WTC11 (cell line): ENCODE data around the gene C1orf56. TPM values are rescaled to one million over a fixed set of nuclear protein-coding genes. Genes with fewer than 3 reads are reported as not detected.

Experiments used
- ATAC-seq: fragments of 200-7000 bp; cut with Tn5 transposase; 2 replicates; pipeline ENCODE4 v1.10.0; 2021; ENCODE audit warnings: mild to moderate bottlenecking, moderate library complexity
- CTCF ChIA-PET: fragments of 300-600 bp; sonication (Branson Sonifier 250); formaldehyde crosslinking; loops from one replicate; lab custom pipeline; 2021; ENCODE audit warnings: antibody characterized with exemption; lab: Charles Lee
- POLR2A ChIA-PET: fragments of 350-600 bp; sonication (Branson Sonifier 250); formaldehyde crosslinking; loops from one replicate; lab custom pipeline; 2021; ENCODE audit warnings: antibody characterized with exemption; lab: Charles Lee
- DNase-seq: peaks from one replicate; pipeline ENCODE4 v3.0.0; 2021; ENCODE audit warnings: low spot score
- H3K27ac Mint-ChIP-seq: 2 replicates; pipeline ENCODE4 v1.8.0; 2021; ENCODE audit warnings: mixed read lengths
- H3K27me3 Mint-ChIP-seq: 2 replicates; pipeline ENCODE4 v1.8.0; 2021; ENCODE audit warnings: low read depth, mild to moderate bottlenecking, moderate library complexity, mixed read lengths
- H3K36me3 Mint-ChIP-seq: 2 replicates; pipeline ENCODE4 v1.8.0; 2021; ENCODE audit warnings: mixed read lengths
- H3K4me1 Mint-ChIP-seq: 2 replicates; pipeline ENCODE4 v1.8.0; 2022; ENCODE audit warnings: mixed read lengths
- H3K4me3 Mint-ChIP-seq: 2 replicates; pipeline ENCODE4 v1.8.0; 2021; ENCODE audit warnings: mild to moderate bottlenecking, moderate library complexity, mixed read lengths
- H3K9me3 Mint-ChIP-seq: 2 replicates; pipeline ENCODE4 v1.8.0; 2021; ENCODE audit warnings: mixed read lengths
- CBFB ChIP-seq: sonication (generic); formaldehyde crosslinking; IDR thresholded peaks from 2 replicates; pipeline ENCODE4 v1.8.1; 2022; ENCODE audit warnings: mild to moderate bottlenecking, low read depth, missing genetic modification reagents
- ETV6 ChIP-seq: sonication (generic); formaldehyde crosslinking; IDR thresholded peaks from 2 replicates; pipeline ENCODE4 v1.8.1; 2022; ENCODE audit warnings: mild to moderate bottlenecking, missing genetic modification reagents
- FOXJ3 ChIP-seq: sonication (generic); formaldehyde crosslinking; IDR thresholded peaks from 2 replicates; pipeline ENCODE4 v1.9.0; 2021; ENCODE audit warnings: missing genetic modification reagents, mild to moderate bottlenecking, borderline replicate concordance
- MXD4 ChIP-seq: fragments of 250-450 bp; sonication (Bioruptor Pico); IDR thresholded peaks from 2 replicates; pipeline ENCODE4 v1.8.0; 2021; ENCODE audit warnings: mild to moderate bottlenecking, moderate library complexity, borderline replicate concordance
- NFATC4 ChIP-seq: fragments of 250-450 bp; sonication (Bioruptor Pico); IDR thresholded peaks from 2 replicates; pipeline ENCODE4 v1.9.0; 2021; ENCODE audit warnings: mild to moderate bottlenecking
- PRRX2 ChIP-seq: fragments of 250-450 bp; sonication (Bioruptor Pico); IDR thresholded peaks from 2 replicates; pipeline ENCODE4 v1.8.0; 2021; ENCODE audit warnings: mild to moderate bottlenecking
- ZNF232 ChIP-seq: sonication (generic); formaldehyde crosslinking; IDR thresholded peaks from 2 replicates; pipeline ENCODE4 v1.8.0; 2022; ENCODE audit warnings: mild to moderate bottlenecking, missing genetic modification reagents
- ZNF416 ChIP-seq: fragments of 250-450 bp; sonication (Bioruptor Pico); IDR thresholded peaks from 2 replicates; pipeline ENCODE4 v1.9.0; 2021; ENCODE audit warnings: mild to moderate bottlenecking, inconsistent platforms
- total RNA-seq: library from RNA; stranded (reverse); gene quantifications from 3 replicates; pipeline ENCODE4 v1.2.3, GENCODE V29; 2021
- TF ChIP-seq, protein P1 (sequence below): sonication (generic); formaldehyde crosslinking; IDR thresholded peaks from 2 replicates; pipeline ENCODE4 v1.8.1; 2023; ENCODE audit warnings: mild to moderate bottlenecking, missing genetic modification reagents
- TF ChIP-seq, protein P2 (sequence below): sonication (generic); formaldehyde crosslinking; IDR thresholded peaks from 2 replicates; pipeline ENCODE4 v1.8.0; 2022; ENCODE audit warnings: missing genetic modification reagents
- TF ChIP-seq, protein P3 (sequence below): fragments of 250-450 bp; sonication (Bioruptor Pico); conservative IDR thresholded peaks from 2 replicates; pipeline ENCODE4 v1.9.0; 2021; ENCODE audit warnings: mild to moderate bottlenecking
- TF ChIP-seq, protein P4 (sequence below): sonication (generic); formaldehyde crosslinking; IDR thresholded peaks from 2 replicates; pipeline ENCODE4 v1.8.1; 2022; ENCODE audit warnings: low read depth, missing genetic modification reagents, borderline replicate concordance
- TF ChIP-seq, protein P5 (sequence below): fragments of 250-450 bp; sonication (Bioruptor Pico); IDR thresholded peaks from 2 replicates; pipeline ENCODE4 v1.8.0; 2021; ENCODE audit warnings: mild to moderate bottlenecking
- TF ChIP-seq, protein P6 (sequence below): sonication (generic); formaldehyde crosslinking; IDR thresholded peaks from 2 replicates; pipeline ENCODE4 v1.8.0; 2023; ENCODE audit warnings: missing genetic modification reagents, mild to moderate bottlenecking, borderline replicate concordance
- TF ChIP-seq, protein P7 (sequence below): sonication (generic); formaldehyde crosslinking; IDR thresholded peaks from 2 replicates; pipeline ENCODE4 v1.8.1; 2023; ENCODE audit warnings: mild to moderate bottlenecking, missing genetic modification reagents, borderline replicate concordance
- TF ChIP-seq, protein P8 (sequence below): sonication (generic); formaldehyde crosslinking; IDR thresholded peaks from 2 replicates; pipeline ENCODE4 v1.8.0; 2022; ENCODE audit warnings: mild to moderate bottlenecking, missing genetic modification reagents

C1orf56 gene
- total RNA-seq, 1 experiment from 2014 or later = 2.9 TPM

DNA sequence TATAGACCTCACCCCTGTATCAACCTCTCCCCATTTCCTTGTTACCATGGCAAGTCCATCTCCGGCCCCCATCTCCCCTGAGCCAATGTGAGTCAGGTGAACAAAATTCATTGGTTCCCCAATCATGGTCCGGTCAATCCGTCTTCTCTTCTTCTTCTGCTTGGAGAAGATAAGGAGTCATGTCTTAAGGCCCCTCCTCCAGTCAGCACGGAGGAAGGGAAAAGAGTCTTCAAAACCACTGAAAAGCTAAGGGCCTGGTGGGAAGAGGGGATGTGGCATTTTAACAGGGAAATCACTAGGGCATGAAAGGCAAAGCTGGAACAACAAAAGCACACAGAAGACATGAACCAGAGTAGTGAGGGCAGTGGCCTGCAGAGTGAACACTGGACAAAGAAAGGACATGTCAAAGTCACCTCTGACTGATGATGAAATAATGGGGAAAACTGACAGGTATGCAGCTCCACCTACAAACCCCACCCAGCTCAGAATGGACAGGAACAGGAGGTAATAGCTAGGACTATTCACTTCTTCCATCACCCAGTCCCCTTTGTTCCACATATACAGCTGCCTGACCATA, 7.5 kb downstream of the C1orf56 start:
- no peaks in the 10 kb centered on the region for H3K27me3 Mint-ChIP-seq
- H3K4me3 Mint-ChIP-seq = no peak overlapping the region
- peaks cover 24% of the 10 kb centered on the region for H3K4me1 Mint-ChIP-seq
- peaks cover 52% of the 10 kb centered on the region for H3K36me3 Mint-ChIP-seq
- DNase-seq (no peak), ATAC-seq (no peak)
- H3K27ac Mint-ChIP-seq = no peak overlapping the region
- POLR2A ChIA-PET = no interaction called here
- no peaks in the 10 kb centered on the region for H3K9me3 Mint-ChIP-seq
- CTCF ChIA-PET = interaction anchor here (1.0 kb wide), 1 partner anchor 16 kb away, joined by 5 read pairs; the partner anchor contains the start of gene GABPB2
- TF ChIP-seq, protein P1, sequence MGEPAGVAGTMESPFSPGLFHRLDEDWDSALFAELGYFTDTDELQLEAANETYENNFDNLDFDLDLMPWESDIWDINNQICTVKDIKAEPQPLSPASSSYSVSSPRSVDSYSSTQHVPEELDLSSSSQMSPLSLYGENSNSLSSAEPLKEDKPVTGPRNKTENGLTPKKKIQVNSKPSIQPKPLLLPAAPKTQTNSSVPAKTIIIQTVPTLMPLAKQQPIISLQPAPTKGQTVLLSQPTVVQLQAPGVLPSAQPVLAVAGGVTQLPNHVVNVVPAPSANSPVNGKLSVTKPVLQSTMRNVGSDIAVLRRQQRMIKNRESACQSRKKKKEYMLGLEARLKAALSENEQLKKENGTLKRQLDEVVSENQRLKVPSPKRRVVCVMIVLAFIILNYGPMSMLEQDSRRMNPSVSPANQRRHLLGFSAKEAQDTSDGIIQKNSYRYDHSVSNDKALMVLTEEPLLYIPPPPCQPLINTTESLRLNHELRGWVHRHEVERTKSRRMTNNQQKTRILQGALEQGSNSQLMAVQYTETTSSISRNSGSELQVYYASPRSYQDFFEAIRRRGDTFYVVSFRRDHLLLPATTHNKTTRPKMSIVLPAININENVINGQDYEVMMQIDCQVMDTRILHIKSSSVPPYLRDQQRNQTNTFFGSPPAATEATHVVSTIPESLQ (CRISPR knock-in tag) = no peak
- TF ChIP-seq, protein P2, sequence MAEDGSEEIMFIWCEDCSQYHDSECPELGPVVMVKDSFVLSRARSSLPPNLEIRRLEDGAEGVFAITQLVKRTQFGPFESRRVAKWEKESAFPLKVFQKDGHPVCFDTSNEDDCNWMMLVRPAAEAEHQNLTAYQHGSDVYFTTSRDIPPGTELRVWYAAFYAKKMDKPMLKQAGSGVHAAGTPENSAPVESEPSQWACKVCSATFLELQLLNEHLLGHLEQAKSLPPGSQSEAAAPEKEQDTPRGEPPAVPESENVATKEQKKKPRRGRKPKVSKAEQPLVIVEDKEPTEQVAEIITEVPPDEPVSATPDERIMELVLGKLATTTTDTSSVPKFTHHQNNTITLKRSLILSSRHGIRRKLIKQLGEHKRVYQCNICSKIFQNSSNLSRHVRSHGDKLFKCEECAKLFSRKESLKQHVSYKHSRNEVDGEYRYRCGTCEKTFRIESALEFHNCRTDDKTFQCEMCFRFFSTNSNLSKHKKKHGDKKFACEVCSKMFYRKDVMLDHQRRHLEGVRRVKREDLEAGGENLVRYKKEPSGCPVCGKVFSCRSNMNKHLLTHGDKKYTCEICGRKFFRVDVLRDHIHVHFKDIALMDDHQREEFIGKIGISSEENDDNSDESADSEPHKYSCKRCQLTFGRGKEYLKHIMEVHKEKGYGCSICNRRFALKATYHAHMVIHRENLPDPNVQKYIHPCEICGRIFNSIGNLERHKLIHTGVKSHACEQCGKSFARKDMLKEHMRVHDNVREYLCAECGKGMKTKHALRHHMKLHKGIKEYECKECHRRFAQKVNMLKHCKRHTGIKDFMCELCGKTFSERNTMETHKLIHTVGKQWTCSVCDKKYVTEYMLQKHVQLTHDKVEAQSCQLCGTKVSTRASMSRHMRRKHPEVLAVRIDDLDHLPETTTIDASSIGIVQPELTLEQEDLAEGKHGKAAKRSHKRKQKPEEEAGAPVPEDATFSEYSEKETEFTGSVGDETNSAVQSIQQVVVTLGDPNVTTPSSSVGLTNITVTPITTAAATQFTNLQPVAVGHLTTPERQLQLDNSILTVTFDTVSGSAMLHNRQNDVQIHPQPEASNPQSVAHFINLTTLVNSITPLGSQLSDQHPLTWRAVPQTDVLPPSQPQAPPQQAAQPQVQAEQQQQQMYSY (CRISPR knock-in tag) = no peak
- TF ChIP-seq, protein P3, sequence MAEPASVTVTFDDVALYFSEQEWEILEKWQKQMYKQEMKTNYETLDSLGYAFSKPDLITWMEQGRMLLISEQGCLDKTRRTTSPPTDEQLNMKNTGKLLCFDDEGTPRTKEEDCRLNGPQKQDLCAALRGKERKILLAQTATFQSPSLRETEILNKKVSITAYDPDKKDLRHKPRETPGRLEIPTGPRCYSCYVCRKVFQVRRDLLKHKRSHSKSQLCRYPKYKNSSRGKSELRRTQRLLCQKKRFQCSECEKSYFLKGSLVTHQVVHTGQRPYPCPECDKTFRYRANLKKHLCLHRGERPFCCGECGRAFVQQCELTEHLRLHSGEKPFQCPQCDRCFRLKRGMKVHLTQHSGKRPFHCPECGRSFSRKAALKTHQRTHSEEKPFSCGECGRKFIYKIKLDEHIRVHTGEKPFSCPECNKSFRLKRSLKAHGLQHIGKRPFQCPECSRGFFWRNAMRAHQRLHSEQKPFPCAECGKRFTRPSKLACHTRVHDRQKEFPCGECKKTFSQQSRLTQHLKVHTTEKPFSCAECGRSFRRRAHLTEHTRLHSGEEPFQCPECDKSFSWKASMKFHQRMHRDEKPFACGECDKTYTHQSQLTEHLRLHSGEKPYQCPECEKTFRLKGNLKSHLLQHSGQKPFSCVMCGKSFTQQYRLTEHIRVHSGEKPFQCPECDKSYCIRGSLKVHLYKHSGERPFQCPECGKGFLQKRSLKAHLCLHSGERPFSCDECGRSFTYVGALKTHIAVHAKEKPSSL = no peak
- TF ChIP-seq, protein P4, sequence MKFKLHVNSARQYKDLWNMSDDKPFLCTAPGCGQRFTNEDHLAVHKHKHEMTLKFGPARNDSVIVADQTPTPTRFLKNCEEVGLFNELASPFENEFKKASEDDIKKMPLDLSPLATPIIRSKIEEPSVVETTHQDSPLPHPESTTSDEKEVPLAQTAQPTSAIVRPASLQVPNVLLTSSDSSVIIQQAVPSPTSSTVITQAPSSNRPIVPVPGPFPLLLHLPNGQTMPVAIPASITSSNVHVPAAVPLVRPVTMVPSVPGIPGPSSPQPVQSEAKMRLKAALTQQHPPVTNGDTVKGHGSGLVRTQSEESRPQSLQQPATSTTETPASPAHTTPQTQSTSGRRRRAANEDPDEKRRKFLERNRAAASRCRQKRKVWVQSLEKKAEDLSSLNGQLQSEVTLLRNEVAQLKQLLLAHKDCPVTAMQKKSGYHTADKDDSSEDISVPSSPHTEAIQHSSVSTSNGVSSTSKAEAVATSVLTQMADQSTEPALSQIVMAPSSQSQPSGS (CRISPR knock-in tag) = no peak
- TF ChIP-seq ZNF416 = no peak
- TF ChIP-seq MXD4 = no peak
- TF ChIP-seq, protein P5, sequence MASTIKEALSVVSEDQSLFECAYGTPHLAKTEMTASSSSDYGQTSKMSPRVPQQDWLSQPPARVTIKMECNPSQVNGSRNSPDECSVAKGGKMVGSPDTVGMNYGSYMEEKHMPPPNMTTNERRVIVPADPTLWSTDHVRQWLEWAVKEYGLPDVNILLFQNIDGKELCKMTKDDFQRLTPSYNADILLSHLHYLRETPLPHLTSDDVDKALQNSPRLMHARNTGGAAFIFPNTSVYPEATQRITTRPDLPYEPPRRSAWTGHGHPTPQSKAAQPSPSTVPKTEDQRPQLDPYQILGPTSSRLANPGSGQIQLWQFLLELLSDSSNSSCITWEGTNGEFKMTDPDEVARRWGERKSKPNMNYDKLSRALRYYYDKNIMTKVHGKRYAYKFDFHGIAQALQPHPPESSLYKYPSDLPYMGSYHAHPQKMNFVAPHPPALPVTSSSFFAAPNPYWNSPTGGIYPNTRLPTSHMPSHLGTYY = no peak
- TF ChIP-seq PRRX2 (CRISPR knock-in tag) = no peak
- TF ChIP-seq, protein P6, sequence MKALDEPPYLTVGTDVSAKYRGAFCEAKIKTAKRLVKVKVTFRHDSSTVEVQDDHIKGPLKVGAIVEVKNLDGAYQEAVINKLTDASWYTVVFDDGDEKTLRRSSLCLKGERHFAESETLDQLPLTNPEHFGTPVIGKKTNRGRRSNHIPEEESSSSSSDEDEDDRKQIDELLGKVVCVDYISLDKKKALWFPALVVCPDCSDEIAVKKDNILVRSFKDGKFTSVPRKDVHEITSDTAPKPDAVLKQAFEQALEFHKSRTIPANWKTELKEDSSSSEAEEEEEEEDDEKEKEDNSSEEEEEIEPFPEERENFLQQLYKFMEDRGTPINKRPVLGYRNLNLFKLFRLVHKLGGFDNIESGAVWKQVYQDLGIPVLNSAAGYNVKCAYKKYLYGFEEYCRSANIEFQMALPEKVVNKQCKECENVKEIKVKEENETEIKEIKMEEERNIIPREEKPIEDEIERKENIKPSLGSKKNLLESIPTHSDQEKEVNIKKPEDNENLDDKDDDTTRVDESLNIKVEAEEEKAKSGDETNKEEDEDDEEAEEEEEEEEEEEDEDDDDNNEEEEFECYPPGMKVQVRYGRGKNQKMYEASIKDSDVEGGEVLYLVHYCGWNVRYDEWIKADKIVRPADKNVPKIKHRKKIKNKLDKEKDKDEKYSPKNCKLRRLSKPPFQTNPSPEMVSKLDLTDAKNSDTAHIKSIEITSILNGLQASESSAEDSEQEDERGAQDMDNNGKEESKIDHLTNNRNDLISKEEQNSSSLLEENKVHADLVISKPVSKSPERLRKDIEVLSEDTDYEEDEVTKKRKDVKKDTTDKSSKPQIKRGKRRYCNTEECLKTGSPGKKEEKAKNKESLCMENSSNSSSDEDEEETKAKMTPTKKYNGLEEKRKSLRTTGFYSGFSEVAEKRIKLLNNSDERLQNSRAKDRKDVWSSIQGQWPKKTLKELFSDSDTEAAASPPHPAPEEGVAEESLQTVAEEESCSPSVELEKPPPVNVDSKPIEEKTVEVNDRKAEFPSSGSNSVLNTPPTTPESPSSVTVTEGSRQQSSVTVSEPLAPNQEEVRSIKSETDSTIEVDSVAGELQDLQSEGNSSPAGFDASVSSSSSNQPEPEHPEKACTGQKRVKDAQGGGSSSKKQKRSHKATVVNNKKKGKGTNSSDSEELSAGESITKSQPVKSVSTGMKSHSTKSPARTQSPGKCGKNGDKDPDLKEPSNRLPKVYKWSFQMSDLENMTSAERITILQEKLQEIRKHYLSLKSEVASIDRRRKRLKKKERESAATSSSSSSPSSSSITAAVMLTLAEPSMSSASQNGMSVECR (CRISPR knock-in tag) = no peak
- no peak for TF ChIP-seq FOXJ3 (CRISPR knock-in tag)
- TF ChIP-seq, protein P7, sequence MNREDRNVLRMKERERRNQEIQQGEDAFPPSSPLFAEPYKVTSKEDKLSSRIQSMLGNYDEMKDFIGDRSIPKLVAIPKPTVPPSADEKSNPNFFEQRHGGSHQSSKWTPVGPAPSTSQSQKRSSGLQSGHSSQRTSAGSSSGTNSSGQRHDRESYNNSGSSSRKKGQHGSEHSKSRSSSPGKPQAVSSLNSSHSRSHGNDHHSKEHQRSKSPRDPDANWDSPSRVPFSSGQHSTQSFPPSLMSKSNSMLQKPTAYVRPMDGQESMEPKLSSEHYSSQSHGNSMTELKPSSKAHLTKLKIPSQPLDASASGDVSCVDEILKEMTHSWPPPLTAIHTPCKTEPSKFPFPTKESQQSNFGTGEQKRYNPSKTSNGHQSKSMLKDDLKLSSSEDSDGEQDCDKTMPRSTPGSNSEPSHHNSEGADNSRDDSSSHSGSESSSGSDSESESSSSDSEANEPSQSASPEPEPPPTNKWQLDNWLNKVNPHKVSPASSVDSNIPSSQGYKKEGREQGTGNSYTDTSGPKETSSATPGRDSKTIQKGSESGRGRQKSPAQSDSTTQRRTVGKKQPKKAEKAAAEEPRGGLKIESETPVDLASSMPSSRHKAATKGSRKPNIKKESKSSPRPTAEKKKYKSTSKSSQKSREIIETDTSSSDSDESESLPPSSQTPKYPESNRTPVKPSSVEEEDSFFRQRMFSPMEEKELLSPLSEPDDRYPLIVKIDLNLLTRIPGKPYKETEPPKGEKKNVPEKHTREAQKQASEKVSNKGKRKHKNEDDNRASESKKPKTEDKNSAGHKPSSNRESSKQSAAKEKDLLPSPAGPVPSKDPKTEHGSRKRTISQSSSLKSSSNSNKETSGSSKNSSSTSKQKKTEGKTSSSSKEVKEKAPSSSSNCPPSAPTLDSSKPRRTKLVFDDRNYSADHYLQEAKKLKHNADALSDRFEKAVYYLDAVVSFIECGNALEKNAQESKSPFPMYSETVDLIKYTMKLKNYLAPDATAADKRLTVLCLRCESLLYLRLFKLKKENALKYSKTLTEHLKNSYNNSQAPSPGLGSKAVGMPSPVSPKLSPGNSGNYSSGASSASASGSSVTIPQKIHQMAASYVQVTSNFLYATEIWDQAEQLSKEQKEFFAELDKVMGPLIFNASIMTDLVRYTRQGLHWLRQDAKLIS = no peak
- no peak for TF ChIP-seq NFATC4
- TF ChIP-seq ZNF232 (CRISPR knock-in tag) = no peak
- no peak for TF ChIP-seq CBFB
- TF ChIP-seq, protein P8, sequence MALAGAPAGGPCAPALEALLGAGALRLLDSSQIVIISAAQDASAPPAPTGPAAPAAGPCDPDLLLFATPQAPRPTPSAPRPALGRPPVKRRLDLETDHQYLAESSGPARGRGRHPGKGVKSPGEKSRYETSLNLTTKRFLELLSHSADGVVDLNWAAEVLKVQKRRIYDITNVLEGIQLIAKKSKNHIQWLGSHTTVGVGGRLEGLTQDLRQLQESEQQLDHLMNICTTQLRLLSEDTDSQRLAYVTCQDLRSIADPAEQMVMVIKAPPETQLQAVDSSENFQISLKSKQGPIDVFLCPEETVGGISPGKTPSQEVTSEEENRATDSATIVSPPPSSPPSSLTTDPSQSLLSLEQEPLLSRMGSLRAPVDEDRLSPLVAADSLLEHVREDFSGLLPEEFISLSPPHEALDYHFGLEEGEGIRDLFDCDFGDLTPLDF (CRISPR knock-in tag) = no peak
- TF ChIP-seq ETV6 (CRISPR knock-in tag) = no peak
